ENCODE results near the gene CDRT15.

- TF ChIP-seq CTCF (IDR thresholded peaks at IDR 0.05; ENCODE audit: borderline replicate concordance, extremely low read depth, low read length, poor library complexity, severe bottlenecking) (peak; percentile 41), EZH2 (IDR thresholded peaks at IDR 0.05; ENCODE audit: borderline replicate concordance, low read depth, low read length, severe bottlenecking) (no peak)
These were observed 33.3 kb downstream of the CDRT15 start for GRCh38 chr17:14203388-14203787.

Data from DND-41 (cell line).